ENCODE results near the gene PRR11.
A peak's percentile ranks its signal among the peaks of the same experiment; 100 is the strongest.
"Not testable (repeated sequence)": the region's sequence is repeated elsewhere in the genome, so short reads cannot be mapped to it uniquely, and the experiment has no call there.

Gene PRR11

DNA sequence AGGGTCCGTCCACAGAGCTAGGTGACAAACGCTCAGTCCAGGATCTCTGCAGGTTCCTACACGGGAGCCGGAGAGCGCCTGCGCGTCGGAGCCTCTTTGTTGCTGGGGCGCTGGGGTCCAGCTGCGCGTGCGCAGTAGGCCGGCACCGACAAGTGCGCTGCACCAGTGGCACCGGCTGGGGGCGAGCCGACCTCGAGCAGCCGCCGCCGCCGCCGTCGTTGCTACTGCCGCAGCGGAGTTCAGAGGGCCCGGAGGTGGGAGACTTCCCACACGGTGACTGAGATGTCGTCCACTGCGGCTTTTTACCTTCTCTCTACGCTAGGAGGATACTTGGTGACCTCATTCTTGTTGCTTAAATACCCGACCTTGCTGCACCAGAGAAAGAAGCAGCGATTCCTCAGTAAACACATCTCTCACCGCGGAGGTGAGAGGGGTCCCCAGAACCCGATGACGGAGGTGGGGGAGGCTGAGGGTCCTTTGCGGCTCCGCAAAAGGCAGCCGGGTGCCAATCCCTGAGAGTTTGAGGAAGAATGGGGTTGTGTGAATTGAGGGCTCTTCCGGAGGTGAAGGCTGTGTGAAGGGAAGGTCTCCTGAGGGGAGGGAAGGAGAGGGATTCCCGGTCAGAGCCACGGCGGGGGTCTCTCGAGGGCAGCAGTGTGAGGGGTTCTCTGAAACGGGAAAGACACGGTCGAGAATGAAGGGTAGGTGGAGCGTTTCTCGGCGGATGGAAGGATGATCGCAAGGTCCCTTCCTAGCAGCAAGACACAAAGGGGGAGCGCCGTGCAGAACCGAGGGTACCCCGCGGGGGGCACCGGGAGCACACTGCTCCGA lies 65.0 kb downstream of the PRR11 start, which contains the start of gene GDPD1:
TSS of gene GDPD1 (plus strand) at position 184 of the 831 bp plus-strand sequence. CDS start at position 283, 99 bp downstream.
- peak; percentile 96 for DNase-seq

DNA sequence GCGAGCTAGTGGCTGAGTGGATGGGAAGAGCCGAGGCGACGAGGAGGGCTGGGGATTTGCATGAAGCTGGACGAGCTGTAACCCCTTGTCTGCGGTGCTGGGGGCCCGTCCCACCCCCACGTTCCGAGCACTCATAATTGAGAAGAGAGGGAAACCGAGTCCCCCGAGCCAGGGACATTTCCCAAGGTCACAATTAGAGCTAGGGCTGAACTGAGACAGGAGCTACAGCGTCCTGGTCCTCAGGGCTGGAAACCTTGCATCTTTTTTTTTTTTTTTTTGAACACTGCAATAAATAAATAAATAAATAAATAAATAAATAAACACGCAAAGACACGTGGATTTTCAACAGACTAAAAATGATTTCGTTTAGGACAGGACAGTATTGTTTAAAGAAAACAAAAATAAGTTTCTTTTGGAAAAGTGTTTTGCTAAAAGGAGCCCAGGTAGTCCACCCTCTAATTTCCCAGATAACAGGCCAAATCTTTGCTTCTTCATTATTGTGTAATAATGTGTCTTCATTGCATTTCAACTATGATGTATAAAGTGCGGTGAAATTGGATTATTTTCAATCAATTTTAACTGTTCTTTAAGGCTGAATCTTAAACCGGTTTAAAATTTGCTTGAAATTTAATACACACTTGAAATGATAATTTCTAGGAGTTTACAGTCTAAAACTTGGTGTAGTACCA lies 65.8 kb downstream of the PRR11 start:
- no peak for DNase-seq

DNA sequence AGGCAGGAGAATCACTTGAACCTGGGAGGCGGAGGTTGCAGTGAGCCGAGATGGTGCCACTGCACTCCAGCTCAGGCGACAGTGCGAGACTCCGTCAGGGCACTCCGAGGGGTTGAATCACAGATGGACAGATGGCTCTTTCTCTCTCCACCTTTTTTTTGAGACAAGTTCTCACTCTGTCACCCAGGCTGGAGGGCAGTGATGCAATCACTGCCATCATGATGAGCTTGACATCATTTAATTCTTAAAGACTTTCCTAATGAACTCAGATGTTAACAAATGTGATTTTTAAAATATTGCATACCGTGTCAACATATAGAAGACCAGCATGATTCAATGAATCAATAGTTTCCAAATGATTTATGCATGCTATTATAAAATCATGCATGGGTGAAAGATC lies 68.3 kb downstream of the PRR11 start:
- no peak for DNase-seq

DNA sequence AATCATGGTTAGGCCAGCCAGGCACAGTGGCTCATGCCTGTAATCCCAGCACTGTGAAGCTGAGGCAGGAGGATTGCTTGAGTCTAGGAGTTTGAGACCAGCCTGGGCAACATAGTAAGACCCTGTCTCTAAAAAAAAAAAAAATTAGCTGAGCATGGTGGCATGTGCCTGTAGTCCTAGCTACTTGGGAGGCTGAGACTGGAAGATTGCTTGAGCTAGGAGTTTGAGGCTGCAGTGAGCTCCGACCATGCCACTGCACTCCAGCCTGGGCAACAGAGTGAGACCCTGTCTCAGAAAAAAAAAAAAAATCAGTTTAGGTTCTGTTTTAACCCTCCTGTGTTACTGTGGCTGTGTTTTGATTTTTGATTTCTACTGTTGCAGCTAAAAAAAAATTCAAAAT lies 73.0 kb downstream of the PRR11 start:
- not testable (repeated sequence) for DNase-seq

DNA sequence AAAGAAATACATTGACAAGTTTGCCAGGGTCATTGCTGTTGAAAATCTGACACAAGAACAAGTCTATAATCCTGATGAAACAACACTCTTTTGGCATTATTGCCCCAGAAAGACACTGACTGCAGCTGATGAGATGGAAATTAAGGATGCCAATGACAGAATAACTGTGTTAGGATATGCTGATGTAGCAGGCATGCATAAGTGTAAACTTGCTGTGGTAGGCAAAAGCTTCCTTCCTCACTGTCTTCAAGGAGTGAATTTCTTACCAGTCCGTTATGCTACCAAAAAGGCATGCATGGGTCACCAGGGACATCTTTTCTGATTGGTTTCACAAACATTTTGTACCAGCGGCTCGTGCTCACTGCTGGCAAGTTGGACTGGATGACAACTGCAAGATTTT lies 75.2 kb downstream of the PRR11 start:
- no peak for DNase-seq

DNA sequence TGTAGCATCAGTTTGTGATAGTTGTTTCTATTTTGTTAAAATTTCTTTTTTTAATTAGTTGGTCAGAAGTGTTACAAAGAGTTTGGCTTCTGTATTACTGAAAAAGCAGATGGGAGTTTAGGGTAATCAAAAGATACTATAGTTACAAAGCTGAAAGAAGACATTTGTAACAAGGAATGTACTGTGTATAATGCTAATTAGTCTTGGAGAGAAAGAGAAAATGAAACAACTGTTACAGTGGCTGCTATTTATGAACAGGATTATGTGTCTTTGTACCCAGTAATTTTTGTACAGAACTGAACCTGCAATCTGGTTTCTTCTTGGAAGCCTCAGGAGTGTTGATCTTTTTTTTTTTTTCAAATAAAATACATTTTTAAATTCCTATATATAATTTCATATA lies 79.1 kb downstream of the PRR11 start:
- no peak for DNase-seq

DNA sequence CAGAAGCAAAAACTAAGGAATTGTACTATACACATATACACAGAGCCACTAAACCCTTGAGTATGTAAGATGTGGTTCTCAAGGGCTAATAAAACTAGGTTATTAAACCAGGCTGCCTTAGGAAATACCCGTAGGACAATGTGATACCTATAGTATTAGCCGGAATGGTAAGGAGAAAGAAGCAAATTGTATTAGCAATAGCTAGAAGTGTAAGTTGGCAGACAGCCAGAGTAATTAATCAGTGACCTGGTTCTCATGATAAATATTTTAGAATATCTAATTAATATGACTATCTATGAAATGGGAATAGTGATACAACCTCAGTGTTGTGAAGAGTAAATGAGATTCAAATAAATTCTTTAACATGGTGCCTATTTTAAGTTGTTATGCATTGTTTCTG lies 83.4 kb downstream of the PRR11 start:
- DNase-seq: no peak

DNA sequence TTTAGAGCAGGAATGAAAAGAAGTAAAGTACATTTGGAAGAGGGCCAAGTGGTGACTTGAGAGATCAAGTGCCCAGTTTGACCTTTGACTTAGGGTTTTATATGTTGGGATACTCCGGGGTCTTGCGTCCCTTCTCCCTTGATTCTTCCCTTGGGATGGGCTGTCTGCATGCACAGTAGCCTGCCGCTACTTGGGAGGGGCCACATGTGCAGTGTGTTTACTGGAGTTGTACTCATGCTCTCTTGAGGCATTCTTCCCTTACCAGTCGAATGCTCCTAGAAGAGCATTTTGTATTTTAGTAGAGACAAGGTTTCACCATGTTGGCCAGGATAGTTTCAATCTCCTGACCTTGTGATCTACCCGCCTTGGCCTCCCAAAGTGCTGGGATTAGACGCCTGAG lies 88.5 kb downstream of the PRR11 start:
- no peak for DNase-seq
